Spleen (tissue), 11 donors: ENCODE data around the gene RIMBP2. TPM values are rescaled to one million over a fixed set of nuclear protein-coding genes. Genes with fewer than 3 reads are reported as not detected.

ENCODE experiments used
- DNase-seq: peaks from one replicate; pipeline ENCODE4 v3.0.0-alpha.2; 2020
- H3K27ac ChIP-seq, 8 donors: fragments of 200-600 bp; sonication (generic) in 7 of 8; 1 replicate in 4 of 8; 2 replicates in 4 of 8; pipeline versions ENCODE4 v1.5.0 to v1.8.0; 2016 to 2021; ENCODE audit warnings: inconsistent platforms in 4 of 8, mild to moderate bottlenecking in 4 of 8, moderate library complexity in 1 of 8
- H3K27me3 ChIP-seq, 7 donors: fragments of 200-600 bp; sonication (generic) in 6 of 7; replicated peaks in 1 of 7; 1 replicate in 4 of 7; 2 replicates in 3 of 7; pipeline versions ENCODE4 v1.5.0 to v1.8.0; 2016 to 2021; ENCODE audit warnings: inconsistent platforms in 3 of 7, mild to moderate bottlenecking in 1 of 7
- H3K36me3 ChIP-seq, 6 donors: fragments of 200-600 bp; sonication (generic) in 5 of 6; 1 replicate in 4 of 6; 2 replicates in 2 of 6; pipeline versions ENCODE4 v1.5.0 to v1.8.0; 2016 to 2021; ENCODE audit warnings: inconsistent platforms in 2 of 6
- H3K4me1 ChIP-seq, 6 donors: fragments of 200-600 bp; sonication (generic) in 5 of 6; 1 replicate in 3 of 6; 2 replicates in 3 of 6; pipeline versions ENCODE4 v1.5.0 to v1.8.0; 2016 to 2021; ENCODE audit warnings: inconsistent platforms in 3 of 6
- H3K4me3 ChIP-seq, 8 donors: fragments of 200-600 bp; sonication (generic) in 7 of 8; 1 replicate in 4 of 8; 2 replicates in 4 of 8; pipeline versions ENCODE4 v1.5.0 to v1.8.0; 2016 to 2021; ENCODE audit warnings: inconsistent platforms in 4 of 8, mild to moderate bottlenecking in 4 of 8, moderate library complexity in 2 of 8
- H3K9me3 ChIP-seq, 8 donors: fragments of 200-600 bp; sonication (generic) in 7 of 8; 1 replicate in 4 of 8; 2 replicates in 4 of 8; pipeline versions ENCODE4 v1.5.0 to v1.8.0; 2016 to 2021; ENCODE audit warnings: inconsistent platforms in 4 of 8
- CTCF ChIP-seq, 11 experiments: fragments of 200-600 bp in 7 of 11; fragments of 450-650 bp in 4 of 11; sonication (generic) in 4 of 11; IDR thresholded peaks in 8 of 11; conservative IDR thresholded peaks in 3 of 11; 1 replicate in 7 of 11; 2 replicates in 4 of 11; pipeline versions ENCODE4 v1.4.0 to v1.8.0; 2016 to 2021; ENCODE audit warnings: antibody characterized with exemption in 11 of 11, inconsistent platforms in 4 of 11, mild to moderate bottlenecking in 1 of 11
- POLR2A ChIP-seq, 3 donors: fragments of 450-650 bp; IDR thresholded peaks; one replicate each; pipeline ENCODE4 v1.5.1; 2017; ENCODE audit warnings: antibody characterized with exemption in 3 of 3, mild to moderate bottlenecking in 1 of 3
- POLR2AphosphoS5 ChIP-seq, 3 donors: sonication (generic); formaldehyde crosslinking; IDR thresholded peaks; one replicate each; pipeline ENCODE4 v1.5.1; 2017; ENCODE audit warnings: antibody characterized with exemption in 3 of 3
- WGBS, 5 donors: extraction: QIAGEN DNeasy Blood & Tissue Kit in 3 of 5; methylation state at CpG; one replicate each; pipeline versions ENCODE4 v1.1.5 to v1.1.7; 2013 to 2018; 5-methylcytosine and 5-hydroxymethylcytosine counted together
- intact Hi-C: fragments of 100-400 bp; cut with DNase I; formaldehyde crosslinking; loops from one replicate; pipeline ENCODE4 v1.15.0; 2023; ENCODE audit warnings: low total_unique reads
- polyA plus RNA-seq, 3 donors: library from polyadenylated mRNA; stranded (reverse); fragments of 200-250 nt; gene quantifications; one replicate each; pipeline ENCODE4 v1.2.1, GENCODE V29; 2013
- total RNA-seq, 7 donors: library from RNA; depleted of rRNA in 3 of 7; stranded (reverse); fragments of >200 nt in 3 of 7; fragmentation: NEBNext Ultra II Directional in 4 of 7; extraction: Animal tissue kit (Norgen Biotek cat#: 25700) in 4 of 7; gene quantifications; one replicate each; pipeline versions ENCODE4 v1.1.0 to v1.2.1, GENCODE V29; 2016 to 2021
- donor health status: healthy with polysubstance abuse.
- donor health status: DM: no; HTN: no; CAD: no; lungs with moderate emphysema.
- donor health status: DM: no; HTN: no; CAD: no.
- donor health status: Bipolar disorder and iron deficiency.
- donor health status: healthy.
- donor health status: DM: no; HTN: no; CAD: no.
- donor health status: DM: yes; HTN: yes; CAD: no.

RIMBP2 gene
- total and polyA plus RNA-seq, 10 donors, result 0.05 to 5.2 (median 0.95) TPM

GRCh38 chr12:130644566-130644965 lies 71.5 kb downstream of the RIMBP2 start:
- no peaks in the 10 kb centered on the region for H3K36me3 ChIP-seq
- no peaks in the 10 kb centered on the region for H3K27me3 ChIP-seq
- no peak for TF ChIP-seq CTCF (IDR thresholded peaks at IDR 0.05 in 8 of 11, conservative IDR thresholded peaks at IDR 0.05 in 3 of 11)
- no peak for TF ChIP-seq POLR2AphosphoS5 (IDR thresholded peaks at IDR 0.05)
- TF ChIP-seq POLR2A (IDR thresholded peaks at IDR 0.05), result no peak
- no peak overlapping the region for H3K27ac ChIP-seq
- no peak overlapping the region for H3K4me3 ChIP-seq
- WGBS, 5 donors, result 86 to 93% (median 87%) methylated on average over 13 of the region's 13 CpGs
- intact Hi-C loops, result no loop called here
- DNase-seq, result no peak
- H3K4me1 ChIP-seq, result no peaks in the 10 kb centered on the region
- no peaks in the 10 kb centered on the region for H3K9me3 ChIP-seq

GRCh38 chr12:130644146-130644545 lies 72.0 kb downstream of the RIMBP2 start:
- Histone ChIP-seq H3K4me1 (no peaks in the 10 kb centered on the region), H3K27me3 (no peaks in the 10 kb centered on the region), H3K36me3 (no peaks in the 10 kb centered on the region), H3K27ac (no peak overlapping the region), H3K9me3 (no peaks in the 10 kb centered on the region), H3K4me3 (no peak overlapping the region)
- 72 to 79% (median 74%) methylated on average over 12 of the region's 12 CpGs for WGBS, 5 donors
- no peak for DNase-seq
- TF ChIP-seq CTCF (IDR thresholded peaks at IDR 0.05 in 8 of 11, conservative IDR thresholded peaks at IDR 0.05 in 3 of 11) (no peak), POLR2AphosphoS5 (IDR thresholded peaks at IDR 0.05) (no peak), POLR2A (IDR thresholded peaks at IDR 0.05) (no peak)
- intact Hi-C loops, result no loop called here

- no peak for TF ChIP-seq POLR2AphosphoS5 (IDR thresholded peaks at IDR 0.05)
- TF ChIP-seq CTCF (IDR thresholded peaks at IDR 0.05 in 8 of 11, conservative IDR thresholded peaks at IDR 0.05 in 3 of 11), result no peak
- TF ChIP-seq POLR2A (IDR thresholded peaks at IDR 0.05), result no peak
- intact Hi-C loops, result no loop called here
- 87 to 94% (median 88%) methylated on average over 14 to 15 of the region's 15 CpGs for WGBS, 5 donors
- Histone ChIP-seq H3K9me3 (no peaks in the 10 kb centered on the region), H3K27me3 (no peaks in the 10 kb centered on the region), H3K4me3 (no peak overlapping the region), H3K36me3 (no peaks in the 10 kb centered on the region), H3K4me1 (no peaks in the 10 kb centered on the region), H3K27ac (no peak overlapping the region)
- no peak for DNase-seq
These were observed 73.2 kb downstream of the RIMBP2 start for GRCh38 chr12:130642856-130643255.

- Histone ChIP-seq H3K4me3 (no peak overlapping the region), H3K9me3 (no peaks in the 10 kb centered on the region), H3K4me1 (no peaks in the 10 kb centered on the region), H3K36me3 (no peaks in the 10 kb centered on the region), H3K27me3 (no peaks in the 10 kb centered on the region), H3K27ac (no peak overlapping the region)
- WGBS, 5 donors, result 83 to 91% (median 86%) methylated on average over 12 to 14 of the region's 14 CpGs
- intact Hi-C loops, result no loop called here
- no peak for TF ChIP-seq POLR2A (IDR thresholded peaks at IDR 0.05)
- no peak for TF ChIP-seq CTCF (IDR thresholded peaks at IDR 0.05 in 8 of 11, conservative IDR thresholded peaks at IDR 0.05 in 3 of 11)
- no peak for TF ChIP-seq POLR2AphosphoS5 (IDR thresholded peaks at IDR 0.05)
- DNase-seq, result no peak
These were observed 74.4 kb downstream of the RIMBP2 start for GRCh38 chr12:130641533-130642184.
